H1 (cell line): ENCODE results near the gene CDHR2. TPM values are rescaled to one million over a fixed set of nuclear protein-coding genes. Genes with fewer than 3 reads are reported as not detected.

ENCODE experiments used
- CTCF ChIA-PET: fragments of 300-600 bp; sonication (Branson Sonifier 250); formaldehyde crosslinking; loops from one replicate; lab custom pipeline; 2021; ENCODE audit not compliant: partially characterized antibody; lab: Charles Lee
- POLR2A ChIA-PET: fragments of 300-600 bp; sonication (Branson Sonifier 250); formaldehyde crosslinking; loops from one replicate; lab custom pipeline; 2021; ENCODE audit warnings: inconsistent platforms; ENCODE audit not compliant: partially characterized antibody; lab: Charles Lee
- DNase-seq, 2 experiments: peaks; one replicate each; pipeline versions ENCODE4 v3.0.0 to v3.0.0-alpha.2; 2010 to 2022; ENCODE audit warnings: low spot score in 2 of 2, low read depth in 1 of 2, mixed read lengths in 1 of 2
- FAIRE-seq: peaks from 2 replicates; lab custom pipeline; 2011; peaks lifted over from hg19 to GRCh38; lab: Jason Lieb, UNC
- H2AFZ ChIP-seq: 2 replicates; pipeline ENCODE4 v1.8.1; 2012; ENCODE audit warnings: low read length, inconsistent platforms
- H2AK5ac ChIP-seq: 2 replicates; pipeline ENCODE4 v1.6.1; 2013; ENCODE audit warnings: low read depth, low read length
- H2BK120ac ChIP-seq: replicated peaks from 2 replicates; pipeline ENCODE3; 2013; ENCODE audit warnings: low read depth, low read length, inconsistent platforms
- H2BK12ac ChIP-seq: 2 replicates; pipeline ENCODE4 v1.6.1; 2013; ENCODE audit warnings: low read depth, low read length
- H2BK15ac ChIP-seq: 2 replicates; pipeline ENCODE4 v1.6.1; 2013; ENCODE audit warnings: low read length
- H2BK20ac ChIP-seq: 2 replicates; pipeline ENCODE4 v1.6.1; 2013; ENCODE audit warnings: low read length
- H2BK5ac ChIP-seq: 2 replicates; pipeline ENCODE4 v1.6.1; 2013; ENCODE audit warnings: low read depth, low read length
- H3K14ac ChIP-seq: 2 replicates; pipeline ENCODE4 v1.6.1; 2013; ENCODE audit warnings: inconsistent platforms; ENCODE audit not compliant: insufficient read length
- H3K18ac ChIP-seq: 2 replicates; pipeline ENCODE4 v1.6.1; 2013; ENCODE audit warnings: low read length; ENCODE audit errors: extremely low read depth
- H3K23ac ChIP-seq: 2 replicates; pipeline ENCODE4 v1.6.1; 2013; ENCODE audit warnings: inconsistent platforms; ENCODE audit not compliant: insufficient read length
- H3K23me2 ChIP-seq: 2 replicates; pipeline ENCODE4 v1.6.1; 2013; ENCODE audit warnings: low read depth, low read length
- H3K27ac ChIP-seq: 2 replicates; pipeline ENCODE4 v1.6.1; 2011; ENCODE audit warnings: low read depth, low read length, inconsistent platforms
- H3K27me3 ChIP-seq, 4 experiments: replicated peaks in 1 of 4; 1 replicate in 1 of 4; 2 replicates in 3 of 4; pipeline versions ENCODE4 v1.6.1 to v1.8.1; 2011 to 2013; ENCODE audit warnings: low read length in 3 of 4, mild to moderate bottlenecking in 3 of 4, inconsistent platforms in 2 of 4, mixed read lengths in 2 of 4, moderate library complexity in 1 of 4; ENCODE audit not compliant: control insufficient read depth in 3 of 4, insufficient read depth in 3 of 4; ENCODE audit errors: extremely low read depth in 1 of 4
- H3K36me3 ChIP-seq, 4 experiments: 2 replicates each; pipeline versions ENCODE4 v1.6.1 to v1.8.1; 2011 to 2013; ENCODE audit warnings: mild to moderate bottlenecking in 4 of 4, low read length in 3 of 4, moderate library complexity in 2 of 4, control low read depth in 1 of 4, inconsistent platforms in 1 of 4; ENCODE audit not compliant: insufficient read depth in 4 of 4, control insufficient read depth in 2 of 4
- H3K4ac ChIP-seq: replicated peaks from 2 replicates; pipeline ENCODE3; 2013; ENCODE audit warnings: low read length, low read depth, mixed read lengths, inconsistent platforms; ENCODE audit not compliant: insufficient read length
- H3K4me1 ChIP-seq, 4 experiments: replicated peaks in 1 of 4; 1 replicate in 1 of 4; 2 replicates in 3 of 4; pipeline versions ENCODE4 v1.6.1 to v1.8.1; 2011 to 2013; ENCODE audit warnings: low read length in 3 of 4, inconsistent platforms in 2 of 4, mixed read lengths in 1 of 4; ENCODE audit not compliant: insufficient read depth in 4 of 4, control insufficient read depth in 3 of 4
- H3K4me2 ChIP-seq, 2 experiments: 2 replicates each; pipeline versions ENCODE4 v1.6.1 to v1.8.1; 2011 to 2013; ENCODE audit warnings: low read depth in 2 of 2, low read length in 2 of 2, control low read depth in 1 of 2, inconsistent platforms in 1 of 2, mild to moderate bottlenecking in 1 of 2; ENCODE audit not compliant: insufficient read depth in 1 of 2
- H3K4me3 ChIP-seq, 4 experiments: fragments of 200-600, 300-600 bp in 1 of 4; sonication (generic), shearing (Covaris generic), sonication (Bioruptor Twin) in 1 of 4; 2 replicates each; pipeline versions ENCODE4 v1.5.1 to v1.8.1; 2011 to 2016; ENCODE audit warnings: low read length in 4 of 4, low read depth in 3 of 4, control low read depth in 2 of 4, inconsistent platforms in 2 of 4, mild to moderate bottlenecking in 2 of 4, mixed read lengths in 1 of 4, moderate library complexity in 1 of 4; ENCODE audit not compliant: insufficient read depth in 2 of 4; ENCODE audit errors: extremely low read depth in 1 of 4
- H3K56ac ChIP-seq: replicated peaks from 2 replicates; pipeline ENCODE3; 2013; ENCODE audit warnings: low read depth, mild to moderate bottlenecking, mixed read lengths, low read length, inconsistent platforms; ENCODE audit not compliant: insufficient read length
- H3K79me1 ChIP-seq: 2 replicates; pipeline ENCODE4 v1.6.1; 2013; ENCODE audit warnings: low read depth, low read length, control low read depth
- H3K79me2 ChIP-seq, 2 experiments: 2 replicates each; pipeline versions ENCODE4 v1.6.1 to v1.8.1; 2012 to 2013; ENCODE audit warnings: low read length in 2 of 2, mild to moderate bottlenecking in 2 of 2, inconsistent platforms in 1 of 2; ENCODE audit not compliant: insufficient read depth in 2 of 2, control insufficient read depth in 1 of 2
- H3K9ac ChIP-seq, 4 experiments: replicated peaks in 1 of 4; 1 replicate in 1 of 4; 2 replicates in 3 of 4; pipeline versions ENCODE4 v1.6.1 to v1.8.1; 2011 to 2013; ENCODE audit warnings: low read depth in 3 of 4, low read length in 3 of 4, control low read depth in 2 of 4, mild to moderate bottlenecking in 2 of 4, moderate library complexity in 2 of 4, inconsistent platforms in 1 of 4; ENCODE audit errors: extremely low read depth in 1 of 4
- H3K9me3 ChIP-seq, 2 experiments: 2 replicates each; pipeline versions ENCODE4 v1.6.1 to v1.8.1; 2012 to 2013; ENCODE audit warnings: mild to moderate bottlenecking in 2 of 2, moderate library complexity in 2 of 2, control low read depth in 1 of 2, inconsistent platforms in 1 of 2, low read depth in 1 of 2, low read length in 1 of 2, mixed read lengths in 1 of 2; ENCODE audit not compliant: insufficient read depth in 2 of 2
- H4K20me1 ChIP-seq, 2 experiments: replicated peaks in 1 of 2; 2 replicates each; pipeline versions ENCODE3 to v1.8.1; 2011 to 2013; ENCODE audit warnings: inconsistent platforms in 2 of 2, low read length in 2 of 2, mild to moderate bottlenecking in 1 of 2; ENCODE audit not compliant: insufficient read depth in 2 of 2, control insufficient read depth in 1 of 2
- H4K5ac ChIP-seq: 2 replicates; pipeline ENCODE4 v1.6.1; 2013; ENCODE audit warnings: low read length, low read depth, mixed read lengths, inconsistent platforms; ENCODE audit not compliant: insufficient read length
- H4K8ac ChIP-seq: 2 replicates; pipeline ENCODE4 v1.8.0; 2013; ENCODE audit warnings: mild to moderate bottlenecking, moderate library complexity, low read length, inconsistent platforms; ENCODE audit not compliant: insufficient read depth; ENCODE audit errors: extremely low read depth
- H4K91ac ChIP-seq: replicated peaks from 2 replicates; pipeline ENCODE3; 2013; ENCODE audit warnings: low read length, mixed read lengths, inconsistent platforms; ENCODE audit not compliant: insufficient read length
- CHD1 ChIP-seq: IDR thresholded peaks from 2 replicates; pipeline ENCODE4 v1.6.1; 2012; ENCODE audit warnings: low read depth, low read length, improper control_type of control experiment
- CTBP2 ChIP-seq: IDR thresholded peaks from 2 replicates; pipeline ENCODE4 v1.7.0; 2011; ENCODE audit warnings: borderline replicate concordance, mild to moderate bottlenecking, moderate library complexity, mixed read lengths, low read length; ENCODE audit not compliant: insufficient read depth, insufficient read length
- EGR1 ChIP-seq: IDR thresholded peaks from 2 replicates; pipeline ENCODE4 v1.6.1; 2011; ENCODE audit warnings: low read depth, low read length, borderline replicate concordance
- EP300 ChIP-seq, 2 experiments: IDR thresholded peaks; 1 replicate in 1 of 2; 2 replicates in 1 of 2; pipeline ENCODE4 v1.6.1; 2011 to 2012; ENCODE audit warnings: low read depth in 2 of 2, low read length in 2 of 2, mild to moderate bottlenecking in 2 of 2, borderline replicate concordance in 1 of 2, inconsistent platforms in 1 of 2, moderate library complexity in 1 of 2
- KDM1A ChIP-seq: fragments of 200-600, 300-600 bp; sonication (generic); IDR thresholded peaks from 2 replicates; pipeline ENCODE4 v1.7.1; 2016; ENCODE audit warnings: mild to moderate bottlenecking, low read length, borderline replicate concordance
- MAX ChIP-seq: IDR thresholded peaks from 2 replicates; pipeline ENCODE4 v1.6.1; 2012; ENCODE audit warnings: inconsistent platforms
- NANOG ChIP-seq: IDR thresholded peaks from 2 replicates; pipeline ENCODE4 v1.6.1; 2011; ENCODE audit warnings: low read length, low read depth, mild to moderate bottlenecking, inconsistent platforms; ENCODE audit not compliant: insufficient read depth, poor library complexity, severe bottlenecking
- POLR2AphosphoS5 ChIP-seq: IDR thresholded peaks from 2 replicates; pipeline ENCODE4 v1.6.1; 2011; ENCODE audit warnings: low read depth, low read length
- RNF2 ChIP-seq: fragments of 200-900, 300-1000 bp; sonication (generic); IDR thresholded peaks from 2 replicates; pipeline ENCODE4 v1.7.1; 2016; ENCODE audit warnings: borderline replicate concordance, low read depth, mild to moderate bottlenecking, antibody characterized with exemption, low read length; ENCODE audit not compliant: poor library complexity, severe bottlenecking; ENCODE audit errors: missing control alignments
- SAP30 ChIP-seq: fragments of 300-600 bp; sonication (generic); IDR thresholded peaks from 2 replicates; pipeline ENCODE4 v1.7.1; 2012; ENCODE audit warnings: low read length, moderate library complexity, mild to moderate bottlenecking, inconsistent platforms; ENCODE audit not compliant: insufficient read depth, insufficient replicate concordance
- SP1 ChIP-seq: IDR thresholded peaks from 2 replicates; pipeline ENCODE4 v1.6.1; 2011; ENCODE audit warnings: low read depth, low read length
- YY1 ChIP-seq: IDR thresholded peaks from 2 replicates; pipeline ENCODE4 v1.6.1; 2011; ENCODE audit warnings: low read depth, mild to moderate bottlenecking, low read length
- WGBS, 2 experiments: shearing (Covaris generic) in 1 of 2; methylation state at CpG; one replicate each; pipeline versions ENCODE4 v1.1.6 to v1.1.7; 2013 to 2015; ENCODE audit warnings: low lambda C conversion rate in 2 of 2, mixed read lengths in 2 of 2, inconsistent platforms in 1 of 2, low coverage in 1 of 2, missing lambda C conversion rate in 1 of 2; ENCODE audit not compliant: insufficient replicate concordance in 2 of 2, insufficient coverage in 1 of 2, insufficient read length in 1 of 2; ENCODE audit errors: extremely low coverage in 1 of 2, missing lambda C conversion rate in 1 of 2; 5-methylcytosine and 5-hydroxymethylcytosine counted together
- polyA plus RNA-seq, 7 experiments: library from polyadenylated mRNA; depleted of rRNA in 3 of 7; stranded (reverse) in 5 of 7; unstranded in 2 of 7; fragments of >200 nt in 5 of 7; fragments of 200-250 nt in 2 of 7; gene quantifications; 1 replicate in 5 of 7; 2 replicates in 1 of 7; 4 replicates in 1 of 7; pipeline versions ENCODE4 v1.2.1 to v1.2.3, GENCODE V29; 2011 to 2013; ENCODE audit warnings: missing spikeins in 2 of 7, mixed read lengths in 2 of 7
- total RNA-seq: library from RNA; stranded (reverse); fragmentation: NEBNext Ultra II Directional; extraction: Animal tissue kit (Norgen Biotek cat#: 25700); gene quantifications from 2 replicates; pipeline ENCODE4 v1.2.1, GENCODE V29; 2021

Gene CDHR2
- total and polyA plus RNA-seq, 2 of the 8 experiments (the other 6 are each of a cell fraction or from before 2014, with no cell fraction given): 0.02 to 0.43 TPM

GRCh38 chr5:176624142-176624541 lies 75.0 kb downstream of the CDHR2 start:
- peaks cover 0 to 6% of the 10 kb centered on the region in 2 experiments; a peak in 1 of 4 replicates for H3K9me3 ChIP-seq
- peaks cover 0 to 4% of the 10 kb centered on the region in 2 experiments for H4K20me1 ChIP-seq
- no peak overlapping the region for H3K18ac ChIP-seq
- H4K8ac ChIP-seq: no peak overlapping the region
- no peaks in the 10 kb centered on the region for H3K79me1 ChIP-seq
- H4K91ac ChIP-seq: no peak overlapping the region
- no peak overlapping the region for H4K5ac ChIP-seq
- WGBS, 2 experiments: 89% methylated on average over 4 of the region's 4 CpGs; no CpG with 5 or more reads in 1 of the 2 experiments
- no peaks in the 10 kb centered on the region for H3K36me3 ChIP-seq
- CTCF ChIA-PET: interaction anchor here (1.4 to 1.6 kb wide), 2 partner anchors 9 to 16 kb away, joined by 3 to 6 read pairs; no protein-coding TSS in a partner anchor
- no peaks in the 10 kb centered on the region for H3K79me2 ChIP-seq
- DNase-seq: no peak
- H3K4ac ChIP-seq: no peak overlapping the region
- H3K14ac ChIP-seq: no peak overlapping the region
- H3K27me3 ChIP-seq: peaks cover 9 to 39% (median 24%) of the 10 kb centered on the region in 4 experiments
- POLR2A ChIA-PET: interaction anchor here (0.9 kb wide), 1 partner anchor 12 kb away, joined by 3 read pairs; no protein-coding TSS in a partner anchor
- no peak overlapping the region for H2BK5ac ChIP-seq
- H3K4me3 ChIP-seq: no peak overlapping the region
- H2BK12ac ChIP-seq: no peak overlapping the region
- no peak overlapping the region for H3K23ac ChIP-seq
- FAIRE-seq: no peak
- H2AFZ ChIP-seq: no peak overlapping the region
- no peak overlapping the region for H3K9ac ChIP-seq
- H3K56ac ChIP-seq: no peak overlapping the region
- H2AK5ac ChIP-seq: no peak overlapping the region
- H3K27ac ChIP-seq: no peak overlapping the region
- H3K23me2 ChIP-seq: peaks cover 1% of the 10 kb centered on the region; the same call in 1 of the 2 replicates
- TF ChIP-seq EGR1 (no peak), NANOG (no peak), EP300 (IDR thresholded peaks at IDR 0.05; ENCODE audit: borderline replicate concordance in 1 of 2, low read depth in 2 of 2, low read length in 2 of 2) (no peak), RNF2 (no peak), YY1 (no peak), CTBP2 (no peak), SAP30 (no peak), CHD1 (no peak), POLR2AphosphoS5 (no peak), KDM1A (no peak), SP1 (no peak), MAX (no peak)
- H3K4me2 ChIP-seq: no peak overlapping the region
- H3K4me1 ChIP-seq: peaks cover 2 to 27% (median 16%) of the 10 kb centered on the region in 4 experiments
- H2BK20ac ChIP-seq: no peak overlapping the region
- no peak overlapping the region for H2BK15ac ChIP-seq
- H2BK120ac ChIP-seq: no peak overlapping the region
